Measurements from ENCODE around the gene MAGI1.
A peak's percentile ranks its signal among the peaks of the same experiment; 100 is the strongest.

MAGI1 gene

DNA sequence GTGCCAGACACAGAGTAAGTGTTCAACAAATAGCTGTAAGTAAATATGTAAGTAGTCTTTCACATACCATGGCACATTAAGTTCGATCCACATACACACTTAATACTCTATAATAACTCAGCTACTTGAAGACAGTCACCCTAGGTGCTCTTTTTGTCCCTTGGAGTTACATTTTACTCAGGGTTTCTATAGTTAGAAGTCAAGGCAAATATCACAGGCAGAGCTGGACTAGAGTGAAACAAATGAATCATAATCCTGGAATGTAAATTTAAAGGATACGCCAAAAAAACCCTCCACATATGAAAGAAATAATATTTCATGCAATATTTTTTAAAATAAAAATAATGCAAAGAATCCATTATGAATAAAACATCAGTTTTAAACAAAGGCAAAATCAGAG lies 461.8 kb downstream of the MAGI1 start:
- TF ChIP-seq TSHZ2 (CRISPR knock-in tag; IDR thresholded peaks at IDR 0.05) (no peak), POU6F1 (CRISPR knock-in tag; IDR thresholded peaks at IDR 0.05; ENCODE audit: borderline replicate concordance, low read depth) (no peak), PPARA (CRISPR knock-in tag; IDR thresholded peaks at IDR 0.05; ENCODE audit: borderline replicate concordance) (no peak), BACH2 (CRISPR knock-in tag; IDR thresholded peaks at IDR 0.05; ENCODE audit: borderline replicate concordance) (no peak)
- peak; percentile 69 for ATAC-seq

DNA sequence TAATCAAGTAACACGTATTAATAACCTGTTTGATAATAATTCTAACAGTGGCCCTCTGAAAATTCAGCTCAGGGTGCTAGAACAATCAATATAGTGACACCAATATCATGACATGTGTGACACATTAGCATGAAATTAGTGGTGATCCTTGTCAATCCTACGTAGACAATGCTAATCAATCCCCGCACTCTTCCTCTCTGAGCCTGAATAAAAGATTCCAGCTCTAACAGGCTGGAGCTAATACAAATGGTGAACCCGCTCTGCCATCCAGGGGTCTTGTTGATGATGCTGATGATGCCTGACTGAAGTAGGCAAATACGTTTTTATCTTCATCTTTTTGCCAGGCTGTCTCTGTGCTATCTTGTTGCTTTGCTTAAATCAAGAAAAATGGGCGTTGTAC lies 462.5 kb downstream of the MAGI1 start:
- no peak for ATAC-seq
- no peak for TF ChIP-seq TSHZ2 (CRISPR knock-in tag; IDR thresholded peaks at IDR 0.05)
- no peak for TF ChIP-seq PPARA (CRISPR knock-in tag; IDR thresholded peaks at IDR 0.05; ENCODE audit: borderline replicate concordance)
- TF ChIP-seq, protein P1, sequence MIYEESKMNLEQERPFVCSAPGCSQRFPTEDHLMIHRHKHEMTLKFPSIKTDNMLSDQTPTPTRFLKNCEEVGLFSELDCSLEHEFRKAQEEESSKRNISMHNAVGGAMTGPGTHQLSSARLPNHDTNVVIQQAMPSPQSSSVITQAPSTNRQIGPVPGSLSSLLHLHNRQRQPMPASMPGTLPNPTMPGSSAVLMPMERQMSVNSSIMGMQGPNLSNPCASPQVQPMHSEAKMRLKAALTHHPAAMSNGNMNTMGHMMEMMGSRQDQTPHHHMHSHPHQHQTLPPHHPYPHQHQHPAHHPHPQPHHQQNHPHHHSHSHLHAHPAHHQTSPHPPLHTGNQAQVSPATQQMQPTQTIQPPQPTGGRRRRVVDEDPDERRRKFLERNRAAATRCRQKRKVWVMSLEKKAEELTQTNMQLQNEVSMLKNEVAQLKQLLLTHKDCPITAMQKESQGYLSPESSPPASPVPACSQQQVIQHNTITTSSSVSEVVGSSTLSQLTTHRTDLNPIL (CRISPR knock-in tag; IDR thresholded peaks at IDR 0.05; ENCODE audit: low read depth), result no peak
- no peak for TF ChIP-seq CSDC2 (CRISPR knock-in tag; IDR thresholded peaks at IDR 0.05)
- no peak for TF ChIP-seq PATZ1 (CRISPR knock-in tag; IDR thresholded peaks at IDR 0.05; ENCODE audit: borderline replicate concordance)
- no peak for TF ChIP-seq POU6F1 (CRISPR knock-in tag; IDR thresholded peaks at IDR 0.05; ENCODE audit: borderline replicate concordance, low read depth)
- TF ChIP-seq RARB (CRISPR knock-in tag; IDR thresholded peaks at IDR 0.05), result no peak
- TF ChIP-seq CSRNP3 (CRISPR knock-in tag; IDR thresholded peaks at IDR 0.05), result no peak
- TF ChIP-seq TOX (CRISPR knock-in tag; IDR thresholded peaks at IDR 0.05; ENCODE audit: borderline replicate concordance), result no peak
- TF ChIP-seq ZNF8 (CRISPR knock-in tag; IDR thresholded peaks at IDR 0.05), result no peak
- no peak for TF ChIP-seq GLIS3 (CRISPR knock-in tag; IDR thresholded peaks at IDR 0.05)
- TF ChIP-seq ESRRG (CRISPR knock-in tag; IDR thresholded peaks at IDR 0.05), result no peak
- no peak for TF ChIP-seq ZC3H10 (CRISPR knock-in tag; IDR thresholded peaks at IDR 0.05)

DNA sequence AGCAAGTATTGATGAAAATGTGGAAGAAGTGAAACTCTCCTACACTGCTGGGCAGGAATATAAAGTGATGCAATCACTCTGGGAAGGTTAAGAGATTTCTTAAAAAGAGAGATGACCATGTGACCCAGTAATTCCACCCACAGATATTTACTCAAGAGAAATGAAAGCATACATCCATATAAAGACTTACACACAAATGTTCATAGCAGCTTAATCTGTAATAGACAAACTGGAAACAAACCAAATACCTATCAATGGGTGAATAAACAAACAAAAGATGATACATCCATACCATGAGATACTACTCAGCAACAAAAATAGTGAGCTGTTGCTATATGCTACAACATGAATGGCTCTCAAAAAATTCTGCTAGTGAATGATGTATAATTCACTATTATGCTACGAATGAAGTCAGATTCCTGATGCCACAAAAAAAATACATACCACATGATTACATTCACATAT lies 463.3 kb downstream of the MAGI1 start:
- ATAC-seq, result peak; percentile 31; the same call in 2 of the 3 replicates
- TF ChIP-seq ARNTL (CRISPR knock-in tag; IDR thresholded peaks at IDR 0.05; ENCODE audit: borderline replicate concordance, low read depth), result no peak
- no peak for TF ChIP-seq GLIS3 (CRISPR knock-in tag; IDR thresholded peaks at IDR 0.05)
- no peak for TF ChIP-seq POU6F1 (CRISPR knock-in tag; IDR thresholded peaks at IDR 0.05; ENCODE audit: borderline replicate concordance, low read depth)
- TF ChIP-seq CSRNP3 (CRISPR knock-in tag; IDR thresholded peaks at IDR 0.05), result no peak
- TF ChIP-seq CSDC2 (CRISPR knock-in tag; IDR thresholded peaks at IDR 0.05), result no peak
- no peak for TF ChIP-seq SNAI2 (CRISPR knock-in tag; IDR thresholded peaks at IDR 0.05)
- no peak for TF ChIP-seq PATZ1 (CRISPR knock-in tag; IDR thresholded peaks at IDR 0.05; ENCODE audit: borderline replicate concordance)
